SK-N-MC (cell line): ENCODE measurements around the gene PCNX4.

ENCODE experiments used
- EZH2 ChIP-seq: fragments of 200-600 bp; sonication (generic); IDR thresholded peaks from one replicate; pipeline ENCODE4 v1.6.1; 2017; ENCODE audit warnings: antibody characterized with exemption
- POLR2AphosphoS5 ChIP-seq: IDR thresholded peaks from 2 replicates; pipeline ENCODE4 v1.6.1; 2012; ENCODE audit warnings: mild to moderate bottlenecking, low read depth, low read length, borderline replicate concordance

GRCh38 chr14:60064491-60065072, 27.1 kb upstream of the PCNX4 start:
- TF ChIP-seq EZH2: no peak
- no peak for TF ChIP-seq POLR2AphosphoS5
